GM10847 (cell line): ENCODE results near the gene RCAN2.

Experiments used
- POLR2A ChIP-seq: IDR thresholded peaks from 2 replicates; pipeline ENCODE4 v1.6.1; 2011; ENCODE audit not compliant: insufficient read length; ENCODE audit errors: extremely low read depth

RCAN2 gene

GRCh38 chr6:46352541-46353268 lies 138.5 kb downstream of the RCAN2 start:
- no peak for TF ChIP-seq POLR2A

DNA sequence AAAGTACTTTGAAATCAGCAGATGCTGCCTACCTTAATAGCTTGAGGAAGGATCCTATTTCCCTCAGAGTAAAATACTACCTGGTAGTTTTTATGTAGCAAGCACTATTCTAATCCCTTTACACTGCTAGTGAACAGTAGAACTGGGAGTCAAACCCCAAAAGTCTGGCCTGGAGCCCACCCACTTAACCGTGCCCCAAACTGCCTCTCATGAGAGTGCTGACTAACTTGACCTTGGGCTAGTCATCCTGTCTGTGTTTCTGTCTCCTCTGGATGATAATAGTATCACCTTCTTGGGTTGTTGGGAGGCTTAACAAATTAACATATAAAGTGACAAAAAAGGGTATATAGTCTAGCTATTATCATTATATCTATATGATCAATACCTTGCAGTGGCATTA lies 140.5 kb downstream of the RCAN2 start:
- no peak for TF ChIP-seq POLR2A

GRCh38 chr6:46347669-46348068 lies 143.6 kb downstream of the RCAN2 start:
- TF ChIP-seq POLR2A, result no peak

- TF ChIP-seq POLR2A, result no peak
Observed at GRCh38 chr6:46340246-46340645, 151.0 kb downstream of the RCAN2 start.

- TF ChIP-seq POLR2A, result no peak
Observed at GRCh38 chr6:46338131-46338530, 153.1 kb downstream of the RCAN2 start.

DNA sequence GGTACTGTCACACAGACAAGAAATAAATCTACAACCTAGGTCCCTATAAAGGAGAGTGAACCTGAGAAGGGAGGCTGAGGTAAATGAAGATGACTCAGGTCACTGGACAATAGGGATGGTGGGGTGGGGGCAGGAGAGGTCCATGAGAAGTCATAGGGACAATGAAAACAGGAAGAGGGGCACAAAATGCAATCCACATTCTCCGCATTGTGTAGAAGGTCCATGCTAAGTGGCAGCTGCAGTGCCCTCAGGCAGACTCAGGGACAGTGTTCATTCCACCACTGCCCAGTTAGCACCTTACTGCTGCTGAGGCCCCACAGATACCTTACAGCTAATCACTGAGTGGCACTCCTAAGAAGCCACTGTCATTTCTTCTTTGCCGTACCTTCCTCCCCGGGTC lies 156.8 kb downstream of the RCAN2 start:
- no peak for TF ChIP-seq POLR2A

DNA sequence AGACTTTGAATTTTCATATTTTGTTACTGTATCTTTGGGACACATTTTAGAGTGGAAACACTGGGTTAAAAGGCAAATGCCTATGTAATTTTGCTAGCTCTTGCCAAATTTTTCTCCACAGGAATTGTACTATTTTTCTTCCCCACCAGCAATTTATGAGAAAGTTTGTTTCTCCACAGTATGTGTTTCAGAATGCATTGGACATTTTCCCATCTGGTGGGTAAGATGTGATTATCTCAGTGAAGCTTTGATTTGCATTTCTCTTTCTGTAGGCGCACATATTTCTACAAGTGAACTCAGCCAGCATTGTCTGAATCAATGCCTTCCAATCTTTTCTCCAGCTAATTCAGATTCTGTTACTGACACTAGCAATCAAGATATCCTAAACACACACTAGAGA lies 157.8 kb downstream of the RCAN2 start:
- no peak for TF ChIP-seq POLR2A

GRCh38 chr6:46331461-46331860 lies 159.8 kb downstream of the RCAN2 start:
- TF ChIP-seq POLR2A, result no peak

DNA sequence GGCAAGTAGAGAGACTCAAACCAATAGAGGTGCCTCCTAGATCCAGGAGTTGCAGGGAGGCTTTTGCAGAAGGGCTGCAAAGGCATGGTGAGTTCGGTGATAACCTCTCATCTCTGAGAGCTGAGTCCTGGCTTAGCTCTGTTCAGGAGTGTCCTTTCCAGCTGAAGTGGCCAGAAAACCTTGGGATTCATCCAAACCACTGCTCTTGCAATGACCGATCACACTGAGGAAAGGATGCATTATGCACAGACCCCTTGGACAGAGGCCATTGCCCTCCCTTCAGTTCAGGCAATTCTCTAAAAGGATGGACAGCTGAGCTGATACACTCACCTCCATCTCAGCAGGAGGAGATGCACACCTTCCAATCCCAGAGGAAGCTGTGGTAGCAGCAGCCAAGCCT lies 161.7 kb downstream of the RCAN2 start:
- TF ChIP-seq POLR2A, result no peak

GRCh38 chr6:46327779-46328178 lies 163.5 kb downstream of the RCAN2 start:
- no peak for TF ChIP-seq POLR2A

DNA sequence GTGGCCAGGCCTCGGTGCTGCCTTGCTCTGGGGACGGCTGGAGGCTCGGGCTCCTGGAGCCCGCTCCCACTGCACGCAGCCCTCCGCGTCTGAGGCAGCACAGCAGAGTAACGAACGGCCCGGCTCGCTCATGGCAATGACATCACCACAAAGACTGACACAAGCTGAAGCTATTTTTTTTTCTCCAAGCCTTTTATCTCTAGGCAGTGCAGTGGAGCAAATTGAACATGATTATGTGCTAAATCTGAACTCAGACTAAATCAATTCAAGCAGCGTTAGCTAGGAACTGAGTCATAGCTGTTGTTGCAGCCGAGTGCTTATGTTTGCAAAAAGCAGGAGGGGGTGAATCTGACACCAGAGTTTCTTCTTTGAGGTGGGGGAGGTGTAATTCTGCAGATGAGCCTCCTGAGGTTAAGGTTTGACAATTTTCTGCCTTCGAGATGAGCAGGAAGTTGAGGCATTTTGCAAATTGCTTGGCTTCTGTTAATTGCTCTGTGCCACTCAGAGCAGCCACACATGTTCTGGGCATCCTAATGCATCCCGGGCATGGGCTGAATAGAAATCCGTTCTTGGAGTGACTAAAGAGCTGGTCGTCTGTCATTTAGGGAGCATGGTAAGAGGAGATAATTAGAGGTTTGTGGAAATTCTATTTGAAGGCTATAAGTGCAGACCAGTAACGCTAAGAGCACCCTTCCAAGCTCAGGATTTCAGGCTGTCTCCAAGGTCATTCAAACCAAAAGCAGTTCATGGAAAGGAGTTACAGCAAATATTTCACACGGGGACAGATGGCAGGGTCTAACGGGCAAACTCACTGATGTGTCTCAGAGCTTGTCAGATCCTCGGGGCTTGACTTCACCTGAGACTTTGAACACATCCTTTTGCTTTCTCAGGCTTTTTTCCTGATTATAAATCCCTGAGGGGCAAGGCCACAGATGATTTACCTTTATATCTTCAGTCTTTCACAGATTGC lies 165.4 kb downstream of the RCAN2 start:
- no peak for TF ChIP-seq POLR2A

DNA sequence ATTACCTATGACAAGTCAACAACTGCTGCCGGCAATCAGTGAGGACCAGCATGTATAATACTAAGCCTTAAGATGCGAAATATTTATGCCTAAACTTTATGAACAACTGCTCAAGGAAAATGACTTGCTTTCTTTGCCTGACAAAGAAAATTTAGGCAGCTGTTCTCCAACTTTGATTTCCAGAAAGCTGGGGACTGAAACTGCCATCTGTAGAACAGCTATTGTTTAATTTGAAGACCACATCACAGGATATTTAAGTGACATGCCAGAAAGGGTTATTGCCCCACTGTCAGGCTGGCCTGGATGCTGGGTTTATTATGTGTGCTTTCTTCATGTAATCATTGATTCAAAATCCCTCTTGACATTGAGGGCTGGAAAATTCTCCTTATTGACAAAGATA lies 166.5 kb downstream of the RCAN2 start:
- TF ChIP-seq POLR2A, result no peak

DNA sequence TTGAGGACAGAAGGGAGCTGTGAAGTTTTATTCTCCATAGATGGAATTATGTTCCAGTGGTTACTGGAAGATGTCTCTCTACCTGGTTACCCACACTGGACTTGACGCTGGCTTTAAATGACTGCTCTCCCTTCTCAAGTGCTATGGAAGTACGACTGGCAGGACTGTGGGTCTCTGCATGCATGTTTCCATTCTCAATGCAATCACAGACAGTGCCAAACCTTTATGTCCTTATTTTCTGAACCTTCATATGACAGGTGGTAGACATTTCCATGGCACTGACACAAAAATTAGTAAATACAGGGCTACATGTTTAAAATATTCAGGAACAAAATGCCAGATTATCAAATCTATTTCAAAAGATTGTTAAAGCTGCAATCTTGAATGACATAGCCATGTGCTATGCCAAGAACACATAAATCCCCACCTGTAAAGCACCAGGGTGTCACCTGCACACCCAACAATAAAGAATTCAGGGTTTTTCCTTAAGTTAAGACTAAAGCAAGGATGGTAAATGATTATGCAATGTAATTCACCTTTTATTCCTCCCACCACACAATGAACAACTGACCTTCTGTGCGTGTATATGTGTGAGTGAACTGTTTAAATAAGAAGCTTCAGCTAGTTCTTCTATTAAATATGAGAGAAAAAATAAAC lies 167.2 kb downstream of the RCAN2 start:
- no peak for TF ChIP-seq POLR2A

DNA sequence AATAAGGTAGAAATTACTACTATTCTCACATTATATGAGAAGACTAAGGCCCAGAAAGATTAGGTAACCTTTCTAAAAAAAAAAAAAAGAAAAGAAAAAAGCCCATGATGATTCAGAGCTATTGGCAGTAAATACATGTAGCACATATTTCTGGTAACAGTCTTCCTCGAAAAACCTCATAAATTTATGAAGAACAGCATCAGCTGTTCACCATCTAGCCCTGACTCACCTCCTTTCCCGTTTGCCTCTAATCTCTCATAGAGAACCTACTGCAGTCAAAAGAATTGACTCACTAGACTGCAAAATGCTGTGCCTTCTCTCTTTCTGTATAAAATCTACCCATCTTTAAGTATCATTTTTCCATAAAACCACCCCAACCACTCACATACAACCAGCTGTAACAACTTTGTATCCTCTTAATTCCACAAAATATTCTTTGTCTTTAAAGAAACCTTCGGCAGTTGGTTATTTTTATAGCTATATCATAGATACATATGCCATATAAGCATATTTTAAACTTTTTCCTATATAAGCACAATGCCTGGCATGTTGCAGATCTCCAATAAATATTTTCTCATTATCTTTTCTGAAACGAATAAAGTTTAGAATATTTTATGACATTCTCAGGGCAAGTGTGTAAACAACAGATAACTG lies 167.8 kb downstream of the RCAN2 start:
- TF ChIP-seq POLR2A, result no peak

DNA sequence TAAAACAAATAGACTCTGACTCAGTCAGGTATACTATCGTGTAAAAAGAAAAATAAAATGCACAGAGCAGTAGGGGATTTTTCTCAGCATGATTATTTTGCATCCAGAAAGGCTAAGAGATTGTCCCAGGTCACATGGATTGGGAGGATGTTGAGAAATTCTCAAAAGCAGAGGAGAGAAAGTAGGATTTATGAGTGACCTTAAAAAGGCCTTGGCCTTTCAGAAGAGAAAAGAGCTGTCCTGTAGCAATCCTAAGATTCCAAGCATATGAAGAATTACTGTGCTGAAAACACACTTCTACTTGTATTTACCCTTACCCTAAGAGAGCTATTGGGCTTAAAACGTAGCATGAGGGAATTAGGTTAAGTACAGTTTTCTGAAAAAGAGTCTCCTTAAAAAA lies 170.7 kb downstream of the RCAN2 start:
- no peak for TF ChIP-seq POLR2A
